ENCODE measurements around the gene HEPACAM. TPM values are rescaled to one million over a fixed set of nuclear protein-coding genes. Genes with fewer than 3 reads are reported as not detected.
"Not testable (repeated sequence)": the region's sequence is repeated elsewhere in the genome, so short reads cannot be mapped to it uniquely, and the experiment has no call there.

HEPACAM gene, protein sequence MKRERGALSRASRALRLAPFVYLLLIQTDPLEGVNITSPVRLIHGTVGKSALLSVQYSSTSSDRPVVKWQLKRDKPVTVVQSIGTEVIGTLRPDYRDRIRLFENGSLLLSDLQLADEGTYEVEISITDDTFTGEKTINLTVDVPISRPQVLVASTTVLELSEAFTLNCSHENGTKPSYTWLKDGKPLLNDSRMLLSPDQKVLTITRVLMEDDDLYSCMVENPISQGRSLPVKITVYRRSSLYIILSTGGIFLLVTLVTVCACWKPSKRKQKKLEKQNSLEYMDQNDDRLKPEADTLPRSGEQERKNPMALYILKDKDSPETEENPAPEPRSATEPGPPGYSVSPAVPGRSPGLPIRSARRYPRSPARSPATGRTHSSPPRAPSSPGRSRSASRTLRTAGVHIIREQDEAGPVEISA
- 16.5 TPM for total RNA-seq

DNA sequence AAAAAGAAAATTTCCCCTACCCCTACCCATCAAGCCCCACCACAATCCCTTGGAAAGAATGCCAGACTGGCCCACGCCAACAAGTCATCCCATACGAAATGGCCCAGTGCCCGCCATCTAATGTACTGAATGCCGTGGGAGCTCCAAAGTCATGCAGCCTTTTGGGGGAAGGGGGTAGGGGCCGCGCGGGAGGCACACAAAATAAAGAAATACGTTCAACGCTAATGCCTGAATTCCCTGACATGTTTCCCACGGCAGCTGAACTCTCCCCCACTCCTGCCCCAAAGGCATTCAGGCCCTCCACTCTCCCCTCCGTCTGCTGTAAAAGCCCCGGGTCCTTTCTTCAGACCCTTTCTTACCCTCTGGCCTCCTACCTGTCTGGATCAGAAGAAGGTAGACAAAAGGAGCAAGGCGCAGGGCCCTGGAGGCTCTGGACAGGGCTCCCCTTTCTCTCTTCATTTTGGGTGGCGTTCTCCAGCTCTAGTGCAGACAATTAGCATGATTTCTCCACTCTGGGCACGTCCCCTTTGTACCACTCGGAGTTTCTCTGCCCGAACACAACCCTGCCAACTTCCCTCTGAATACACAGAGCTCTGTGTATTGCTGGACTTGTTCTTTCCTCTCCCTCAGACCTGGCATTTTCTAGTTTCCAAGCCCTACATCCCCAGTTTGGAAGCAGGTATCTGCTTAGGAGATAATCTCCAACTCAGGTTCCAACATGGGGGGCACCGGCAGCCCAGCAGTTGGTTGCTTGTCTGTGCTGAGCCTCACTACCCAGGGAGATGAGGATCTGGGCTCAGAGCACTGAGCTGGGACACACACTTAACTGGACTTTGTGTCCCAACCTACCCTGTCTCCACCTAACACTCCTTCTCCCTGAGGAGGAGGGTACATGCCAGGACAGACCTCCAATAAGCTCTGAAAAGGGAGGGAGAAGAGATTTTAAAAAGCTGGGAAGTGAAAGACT, at the start of gene HEPACAM:
Gene HEPACAM, minus strand, starts transcription at position 500 of the 967 bp plus-strand sequence. Its CDS starts 41 bp downstream, at position 459.
- no peak for DNase-seq (ENCODE audit: low spot score)
- peak; percentile 77 for ATAC-seq
- intact Hi-C loops (cut with DNase I) = no loop called here

DNA sequence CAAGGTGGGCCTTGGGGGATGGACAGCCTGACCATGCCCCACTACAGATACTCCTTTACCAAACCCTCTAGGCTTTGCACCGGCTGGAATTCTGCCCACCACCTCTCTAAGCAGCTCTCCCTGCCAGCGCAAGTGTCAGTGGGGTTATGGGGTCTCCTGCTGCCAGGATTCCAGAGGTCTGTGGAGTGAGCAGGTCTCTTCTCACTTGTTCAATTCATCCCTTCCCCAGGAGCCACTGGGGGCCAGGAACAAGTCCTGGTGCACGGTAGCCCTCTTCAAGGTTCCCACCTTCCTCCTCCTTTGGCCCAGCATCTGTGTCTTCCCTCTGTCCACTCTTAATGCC, 48.6 kb upstream of the HEPACAM start:
- intact Hi-C loops (cut with DNase I) = no loop called here
- DNase-seq (ENCODE audit: low spot score) = no peak
- ATAC-seq = no peak

DNA sequence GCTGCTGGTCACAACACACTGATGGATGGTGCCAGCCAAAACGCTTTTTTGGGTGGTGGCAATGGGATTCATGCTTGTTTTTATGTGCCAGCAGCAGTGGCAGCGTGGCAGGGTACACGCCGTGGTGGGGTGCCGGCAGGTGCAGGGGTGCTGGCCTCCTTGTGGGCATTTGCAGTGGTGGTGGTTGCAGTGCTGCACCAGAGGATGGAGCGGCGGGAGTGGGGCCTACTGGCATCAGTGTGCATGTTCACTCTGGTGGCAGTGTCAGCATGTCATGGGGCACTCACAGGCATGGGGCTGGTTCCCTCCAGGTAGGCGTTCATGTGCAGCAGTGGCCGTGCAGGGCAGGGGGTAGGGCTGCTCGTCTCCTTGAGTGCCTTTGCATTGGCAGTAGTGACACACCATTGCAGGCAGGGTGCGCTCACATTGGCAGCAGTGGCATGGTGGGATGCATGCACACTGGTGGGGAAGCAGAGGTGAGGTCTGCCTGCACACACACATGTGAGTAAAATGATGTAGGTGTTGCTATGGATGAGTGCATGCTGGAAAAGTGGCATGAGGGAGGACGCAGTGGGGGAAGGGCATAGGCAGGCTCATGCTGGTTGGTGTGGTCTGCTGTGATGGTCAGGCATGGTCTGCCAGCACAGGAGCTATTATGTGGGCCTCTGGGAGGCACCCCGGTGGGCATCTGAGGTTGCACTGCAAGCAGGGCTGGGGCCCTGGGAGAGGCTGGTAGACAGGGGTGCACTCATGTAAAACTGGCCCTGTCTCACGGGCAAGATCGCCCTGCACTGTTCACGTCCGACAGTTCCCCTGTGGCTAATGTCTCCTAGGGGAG, 48.0 kb upstream of the HEPACAM start:
- ATAC-seq = no peak
- no peak for DNase-seq (ENCODE audit: low spot score)
- intact Hi-C loops (cut with DNase I) = no loop called here

DNA sequence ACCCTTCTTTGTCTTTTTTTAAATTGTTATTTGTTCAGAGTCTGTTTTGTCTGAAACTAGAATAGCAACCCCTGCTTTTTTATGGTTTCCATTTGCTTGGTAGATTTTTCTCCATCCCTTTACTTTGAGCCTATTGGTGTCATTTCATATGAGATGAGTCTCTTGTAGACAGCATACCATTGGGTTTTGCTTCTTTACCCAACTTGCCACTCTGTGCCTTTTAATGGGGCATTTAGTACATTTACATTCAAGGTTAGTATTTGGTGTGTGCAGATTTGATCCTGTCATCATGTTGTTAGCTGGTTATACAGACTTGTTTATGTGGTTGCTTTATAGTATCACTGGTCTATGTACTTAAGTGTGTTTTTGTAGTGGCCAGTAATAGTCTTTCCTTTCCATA, 46.2 kb upstream of the HEPACAM start:
- intact Hi-C loops (cut with DNase I) = no loop called here
- no peak for DNase-seq (ENCODE audit: low spot score)
- ATAC-seq = no peak

DNA sequence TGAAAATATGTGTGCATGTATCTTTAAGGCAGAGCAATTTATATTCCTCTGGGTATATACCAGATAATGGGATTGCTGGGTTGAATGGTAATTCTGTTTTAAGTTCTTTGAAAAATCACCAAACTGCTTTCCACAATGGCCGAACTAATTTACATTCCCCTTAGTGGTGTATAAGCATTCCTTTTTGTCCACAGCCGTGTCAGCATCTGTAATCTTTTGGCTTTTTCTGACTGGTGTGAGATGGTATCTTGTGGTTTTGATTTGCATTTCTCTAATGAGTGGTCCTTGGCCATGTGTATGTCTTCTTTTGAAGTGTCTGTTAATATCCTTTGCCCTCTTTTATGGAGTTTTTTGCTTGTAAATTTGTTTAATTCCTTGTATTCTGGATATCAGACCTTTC, 42.5 kb upstream of the HEPACAM start:
- DNase-seq (ENCODE audit: low spot score) (no peak), ATAC-seq (no peak)
- intact Hi-C loops (cut with DNase I) = no loop called here

DNA sequence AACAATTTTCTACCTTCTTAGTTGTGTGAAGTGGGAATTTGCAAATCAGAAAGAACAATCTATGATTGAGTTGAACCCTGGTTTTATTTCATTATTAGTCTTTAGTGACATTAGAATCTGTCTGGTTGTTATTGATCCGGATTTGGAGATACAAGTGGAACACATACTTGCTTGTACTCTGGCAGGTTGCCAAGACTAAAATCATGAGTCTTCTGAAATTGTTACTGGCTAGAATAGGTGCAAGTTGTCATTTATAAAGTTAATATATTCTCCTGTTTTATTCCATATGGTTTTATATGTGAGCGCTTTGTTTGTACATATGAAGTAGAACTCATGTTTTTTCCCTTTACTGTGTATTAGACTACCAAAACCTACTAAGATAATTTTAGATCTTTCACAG, 41.2 kb upstream of the HEPACAM start:
- intact Hi-C loops (cut with DNase I) = no loop called here
- no peak for DNase-seq (ENCODE audit: low spot score)
- no peak for ATAC-seq

DNA sequence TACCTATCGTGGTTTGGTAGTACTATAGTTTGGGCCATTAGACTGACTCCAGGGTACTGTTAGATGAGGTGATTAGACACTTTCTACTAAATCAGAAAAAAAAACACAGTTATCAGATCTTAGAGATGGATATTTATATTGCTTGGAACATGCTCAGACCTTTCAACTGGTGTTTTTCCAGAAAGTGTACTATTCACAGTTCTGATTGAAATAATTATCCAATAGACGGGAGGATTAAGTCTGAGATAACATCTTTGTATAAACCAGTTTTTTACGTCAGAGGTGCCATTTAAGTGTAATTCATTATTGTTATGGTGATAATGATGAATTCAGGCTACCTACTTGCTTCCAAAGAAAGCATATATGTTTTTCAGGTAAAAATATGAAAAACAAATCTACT, 40.7 kb upstream of the HEPACAM start:
- no peak for ATAC-seq
- intact Hi-C loops (cut with DNase I) = no loop called here

DNA sequence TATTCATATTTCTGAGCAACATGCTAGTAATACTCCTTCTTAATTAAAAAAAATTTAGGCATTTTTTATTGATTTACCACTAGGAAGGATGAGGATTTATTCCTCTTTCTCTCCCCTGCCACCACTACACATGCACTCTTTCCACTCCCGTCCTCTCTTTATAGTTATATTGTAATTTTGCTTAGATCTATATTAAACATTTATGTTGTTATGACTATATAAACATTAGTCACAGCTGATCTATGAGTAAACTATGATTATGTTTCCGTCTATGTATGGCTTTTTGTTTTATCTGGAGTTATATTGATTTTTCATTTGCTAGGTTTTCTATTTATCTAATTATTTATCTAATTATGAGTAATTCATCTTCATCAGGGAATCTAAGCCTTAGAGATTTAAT, 36.0 kb upstream of the HEPACAM start:
- intact Hi-C loops (cut with DNase I) = no loop called here
- ATAC-seq (no peak), DNase-seq (ENCODE audit: low spot score) (no peak)

More for the DNA sequence above, 40.7 kb upstream of the HEPACAM start:
- DNase-seq (ENCODE audit: low spot score) = no peak

DNA sequence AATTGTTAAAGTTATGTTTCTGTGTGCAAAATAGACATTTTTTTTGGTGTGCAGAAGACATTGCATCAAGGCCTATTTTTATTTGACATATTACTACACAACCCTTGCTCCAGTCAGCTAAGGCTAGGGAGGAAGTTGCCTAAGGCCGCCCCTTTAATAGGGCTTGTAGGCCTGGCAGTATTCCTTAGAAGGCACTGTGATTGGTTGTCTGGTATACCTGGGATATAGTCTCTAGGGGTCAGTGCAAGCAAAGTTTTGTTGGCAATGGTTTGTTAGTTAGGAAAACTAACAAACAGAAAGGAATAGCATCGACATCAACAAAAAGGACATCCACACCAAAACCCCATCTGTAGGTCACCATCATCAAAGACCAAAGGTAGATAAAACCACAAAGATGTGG, 35.1 kb upstream of the HEPACAM start:
- no peak for DNase-seq (ENCODE audit: low spot score)
- ATAC-seq = no peak
- intact Hi-C loops (cut with DNase I) = no loop called here

DNA sequence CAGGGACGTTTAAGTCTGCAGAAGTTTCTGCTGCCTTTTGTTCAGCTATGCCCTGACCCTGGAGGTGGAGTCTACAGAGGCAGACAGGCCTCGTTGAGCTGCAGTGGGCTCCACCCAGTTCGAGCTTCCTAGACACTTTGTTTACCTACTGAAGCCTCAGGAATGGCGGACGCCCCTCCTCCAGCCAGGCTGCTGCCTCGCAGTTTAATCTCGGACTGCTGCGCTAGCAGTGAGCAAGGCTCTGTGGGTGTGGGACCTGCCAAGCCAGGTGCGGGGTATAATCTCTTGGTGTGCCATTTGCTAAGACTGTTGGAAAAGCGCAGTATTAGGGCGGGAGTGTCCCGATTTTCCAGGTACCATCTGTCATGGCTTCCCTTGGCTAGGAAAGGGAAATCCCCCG, 32.4 kb upstream of the HEPACAM start:
- intact Hi-C loops (cut with DNase I); DNase-seq (ENCODE audit: low spot score); ATAC-seq: not testable (repeated sequence)

DNA sequence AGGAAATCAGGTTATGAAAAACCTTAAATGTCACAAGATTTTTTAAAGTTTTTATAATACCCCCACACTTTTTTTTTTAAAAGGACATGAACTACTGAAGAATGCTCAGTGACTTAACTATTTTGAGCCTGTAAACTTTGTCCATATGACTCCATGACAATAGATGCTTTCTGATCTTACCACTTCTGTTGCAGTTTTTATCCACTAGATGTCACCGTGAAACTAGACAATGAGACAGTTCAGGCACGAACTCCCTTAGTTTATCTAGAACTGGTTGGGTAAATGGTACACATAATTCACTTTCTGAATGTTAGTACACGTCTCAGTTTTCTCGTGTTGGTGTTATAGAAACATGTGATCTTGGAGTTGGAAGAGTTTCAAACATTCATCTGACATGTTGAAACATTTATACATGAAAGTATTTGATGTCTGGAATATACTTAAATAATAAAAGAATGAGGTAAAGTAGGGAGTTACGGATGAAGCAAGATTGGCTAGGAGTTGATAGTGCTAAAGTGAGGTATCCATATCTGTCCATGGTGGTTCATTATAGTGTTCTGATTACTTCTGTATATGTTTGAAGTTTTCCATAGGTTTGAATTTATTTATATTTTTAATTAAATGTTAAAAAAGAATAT, 26.2 kb upstream of the HEPACAM start:
- no peak for DNase-seq (ENCODE audit: low spot score)
- intact Hi-C loops (cut with DNase I) = no loop called here

DNA sequence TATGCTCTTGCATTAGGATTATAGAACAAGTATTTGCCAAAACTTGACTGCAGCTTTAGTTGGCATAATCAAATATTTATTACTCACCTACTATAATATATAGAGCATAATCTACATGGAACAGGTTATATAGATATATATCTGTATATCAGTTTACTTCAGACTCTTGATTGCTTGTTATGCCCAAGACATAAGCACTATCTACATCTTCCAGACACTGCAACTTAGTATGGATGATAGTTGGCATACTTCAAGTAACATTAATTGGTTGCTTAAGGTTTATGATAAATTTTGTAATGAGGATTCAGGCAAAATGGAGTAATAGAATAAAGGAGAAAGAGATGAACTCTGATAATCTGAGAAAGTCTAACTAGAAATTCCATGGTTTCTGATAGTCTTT, 19.2 kb upstream of the HEPACAM start:
- no peak for ATAC-seq
- no peak for DNase-seq (ENCODE audit: low spot score)
- intact Hi-C loops (cut with DNase I) = loop anchor here (10.0 kb wide), 1 partner anchor 930 kb away; the partner anchor contains the start of gene HYLS1

More for the DNA sequence above, 26.2 kb upstream of the HEPACAM start:
- ATAC-seq = peak; percentile 83

DNA sequence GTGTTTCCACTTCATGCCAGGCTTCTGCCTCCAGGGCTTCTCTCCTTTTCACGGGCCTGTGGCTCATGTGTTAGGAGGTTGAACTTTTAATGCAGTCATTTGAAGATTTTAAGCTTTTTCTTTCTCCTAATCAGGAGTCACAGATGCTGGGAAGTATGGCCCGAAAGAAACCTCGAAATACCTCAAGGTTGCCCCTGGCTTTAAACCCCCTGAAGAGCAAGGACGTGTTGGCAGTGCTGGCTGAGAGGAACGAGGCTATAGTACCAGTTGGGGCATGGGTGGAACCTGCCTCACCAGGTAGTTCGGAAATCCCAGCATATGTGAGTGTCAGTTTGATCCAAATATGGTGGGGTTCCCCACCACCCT, 18.7 kb upstream of the HEPACAM start:
- intact Hi-C loops (cut with DNase I) = loop anchor here (10.0 kb wide), 1 partner anchor 930 kb away; the partner anchor contains the start of gene HYLS1
- DNase-seq (ENCODE audit: low spot score) (no peak), ATAC-seq (no peak)

DNA sequence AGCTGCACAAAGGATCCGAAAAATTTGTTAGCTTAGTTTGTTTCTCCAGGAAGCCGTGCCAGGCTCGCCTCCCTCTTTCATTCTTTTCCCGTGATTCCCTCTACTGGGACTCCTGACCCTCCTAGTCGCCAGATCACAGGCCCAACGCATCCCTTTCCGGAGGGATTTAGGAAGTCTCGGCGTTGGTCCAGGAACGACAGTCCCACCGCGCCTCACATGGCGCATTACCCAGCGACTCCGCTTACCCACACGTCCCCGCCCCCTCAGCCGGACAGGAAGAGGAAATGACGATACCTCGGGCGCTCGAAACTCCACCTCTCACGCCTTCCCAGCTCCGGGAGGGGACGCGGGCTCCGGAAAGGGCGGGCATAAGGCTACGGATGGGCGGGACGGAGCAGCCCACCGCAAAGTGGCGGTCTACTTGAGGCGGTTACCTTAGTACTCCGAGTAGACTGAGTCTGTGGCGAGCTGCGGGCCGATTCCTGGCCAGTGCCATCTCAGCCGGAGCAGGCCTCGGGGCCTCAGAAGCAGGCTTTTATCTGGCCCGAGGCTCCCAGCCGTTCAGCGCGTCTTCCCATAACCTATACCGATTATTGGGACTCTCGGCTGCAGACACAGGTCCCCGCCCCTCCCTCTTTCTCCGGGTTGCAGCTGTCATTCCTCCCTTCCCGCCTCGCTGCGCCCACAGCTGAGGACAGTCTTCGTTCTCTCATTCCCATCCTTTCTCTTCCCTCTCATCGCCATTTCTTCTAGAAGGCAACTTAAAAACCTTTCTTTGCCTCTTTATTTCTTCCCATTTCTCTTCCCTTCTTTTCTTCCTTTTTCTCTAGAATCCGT, 18.1 kb upstream of the HEPACAM start, which contains the start of gene CCDC15:
Gene CCDC15, plus strand, starts transcription at position 450 of the 837 bp plus-strand sequence. CDS start 531 bp downstream, outside the sequence.
- intact Hi-C loops (cut with DNase I) = loop anchor here (10.0 kb wide), 1 partner anchor 931 kb away; the partner anchor contains the start of gene HYLS1
- DNase-seq (ENCODE audit: low spot score) = peak; percentile 98
- ATAC-seq = peak; percentile 100

DNA sequence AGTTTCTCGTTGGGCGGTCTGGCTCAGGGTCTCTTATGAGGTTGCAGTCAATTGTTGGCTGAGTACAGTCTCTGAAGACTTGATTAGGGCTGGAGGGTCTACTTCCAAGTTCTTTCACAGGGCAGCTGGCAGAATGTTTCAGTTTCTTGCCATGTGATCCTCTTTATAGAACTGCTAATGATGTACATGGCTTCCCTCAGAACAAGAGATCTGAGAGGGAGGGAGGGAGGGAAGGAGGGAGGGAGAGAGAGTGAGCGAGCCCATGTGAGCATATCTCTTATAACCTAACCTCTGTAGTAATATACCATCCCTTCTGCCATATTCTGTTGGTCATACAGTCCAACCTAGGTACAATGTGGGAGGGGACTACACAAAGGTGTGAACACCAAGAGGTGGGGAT, 15.5 kb upstream of the HEPACAM start:
- intact Hi-C loops (cut with DNase I) = loop anchor here (10.0 kb wide), 1 partner anchor 933 kb away; the partner anchor contains the start of gene HYLS1
- no peak for ATAC-seq
- no peak for DNase-seq (ENCODE audit: low spot score)

DNA sequence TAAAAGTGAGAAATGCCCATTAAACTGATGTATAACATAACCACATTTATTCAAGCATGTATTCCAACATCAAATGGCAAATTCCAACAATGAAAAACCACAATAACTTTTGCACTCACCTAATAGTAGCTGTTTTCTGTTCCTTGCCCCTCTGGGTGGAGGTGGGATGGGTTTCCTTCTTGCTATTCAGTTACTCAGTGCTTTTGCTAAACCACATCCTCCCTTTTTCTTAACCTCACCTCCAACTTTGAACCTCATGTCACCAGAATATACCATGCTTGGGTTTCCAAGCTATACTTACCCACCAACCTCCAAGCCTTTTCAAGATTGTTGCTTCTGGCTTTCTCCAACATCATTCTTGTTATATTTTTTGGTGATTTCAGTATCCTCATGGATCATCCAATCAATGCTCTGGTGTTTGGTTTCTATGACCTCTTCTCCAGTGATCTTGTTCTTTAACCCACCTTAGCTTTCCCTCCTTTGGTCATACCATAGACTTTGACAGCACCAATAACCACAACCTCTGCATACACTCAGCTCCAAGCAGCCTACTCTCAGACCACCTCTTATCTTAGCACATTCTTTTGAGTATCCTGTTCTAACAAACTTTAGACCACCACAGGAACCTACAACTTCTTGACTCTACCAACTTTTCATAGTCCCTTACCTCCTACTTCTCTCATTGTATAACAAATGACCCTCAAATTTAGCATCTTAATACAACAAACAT, 14.9 kb upstream of the HEPACAM start:
- intact Hi-C loops (cut with DNase I) = loop anchor here (10.0 kb wide), 1 partner anchor 934 kb away; the partner anchor contains the start of gene HYLS1
- DNase-seq (ENCODE audit: low spot score) (no peak), ATAC-seq (no peak)

DNA sequence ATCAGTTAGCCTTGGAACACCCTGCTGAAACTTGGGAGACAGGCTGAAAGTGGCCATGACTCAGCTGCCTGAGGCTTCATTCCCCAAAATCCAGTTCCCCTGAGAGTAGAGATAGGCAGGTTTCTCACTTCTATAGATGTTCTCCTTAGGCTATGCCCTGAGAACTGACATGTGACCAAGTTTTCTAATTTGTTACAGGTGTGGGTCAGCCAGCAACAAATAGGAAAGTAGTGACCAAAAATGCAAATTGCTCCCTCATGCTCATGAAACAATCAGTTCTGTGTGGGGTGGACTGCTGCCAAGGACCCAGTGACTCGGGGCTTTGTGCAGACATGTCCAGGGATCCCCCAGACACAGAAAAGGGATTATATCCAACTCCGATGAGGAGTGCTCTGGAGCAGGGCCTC, 10.9 kb upstream of the HEPACAM start:
- ATAC-seq (no peak), DNase-seq (ENCODE audit: low spot score) (no peak)
- intact Hi-C loops (cut with DNase I) = no loop called here

Measured in sciatic nerve (tissue), 2 donors.